GM23338 (cell line): ENCODE results near the gene PFKFB2. TPM values are rescaled to one million over a fixed set of nuclear protein-coding genes. Genes with fewer than 3 reads are reported as not detected.

Experiments used
- ATAC-seq: fragments of 200-7000 bp; cut with Tn5 transposase; 3 replicates; pipeline ENCODE4 v1.9.1; 2020
- DNase-seq: peaks from one replicate; pipeline ENCODE4 v3.0.0-alpha.2; 2015; ENCODE audit warnings: low spot score
- H2AFZ ChIP-seq: fragments of 200-600 bp; sonication (generic); 2 replicates; pipeline ENCODE4 v1.8.0; 2016; ENCODE audit warnings: antibody characterized with exemption, mild to moderate bottlenecking, moderate library complexity
- H3F3A ChIP-seq: fragments of 200-600 bp; sonication (generic); replicated peaks from 2 replicates; pipeline ENCODE4 v1.8.0; 2017; ENCODE audit warnings: antibody characterized with exemption, mixed run types, low read depth
- H3K27ac ChIP-seq: fragments of 200-600 bp; sonication (generic); 2 replicates; pipeline ENCODE4 v1.6.1; 2016; ENCODE audit warnings: low read depth
- H3K27me3 ChIP-seq: fragments of 200-600 bp; sonication (generic); 2 replicates; pipeline ENCODE4 v1.8.0; 2016; ENCODE audit warnings: mild to moderate bottlenecking, mixed run types, moderate library complexity; ENCODE audit not compliant: insufficient read depth
- H3K36me3 ChIP-seq: fragments of 200-600 bp; sonication (generic); 2 replicates; pipeline ENCODE4 v1.8.0; 2016; ENCODE audit warnings: mild to moderate bottlenecking; ENCODE audit not compliant: insufficient read depth
- H3K4me1 ChIP-seq: fragments of 200-600 bp; sonication (generic); 2 replicates; pipeline ENCODE4 v1.8.0; 2016; ENCODE audit warnings: mild to moderate bottlenecking, moderate library complexity; ENCODE audit not compliant: insufficient read depth
- H3K4me2 ChIP-seq: fragments of 200-600 bp; sonication (generic); 2 replicates; pipeline ENCODE4 v1.7.1; 2017; ENCODE audit warnings: mixed run types
- H3K4me3 ChIP-seq: fragments of 200-600 bp; sonication (generic); 2 replicates; pipeline ENCODE4 v1.6.1; 2016; ENCODE audit warnings: mixed run types
- H3K79me2 ChIP-seq: fragments of 200-600 bp; sonication (generic); replicated peaks from 2 replicates; pipeline ENCODE4 v1.8.0; 2017; ENCODE audit warnings: mild to moderate bottlenecking; ENCODE audit not compliant: insufficient read depth
- H3K9me2 ChIP-seq: fragments of 200-600 bp; sonication (generic); 2 replicates; pipeline ENCODE4 v1.8.0; 2017; ENCODE audit not compliant: insufficient read depth
- H4K20me1 ChIP-seq: fragments of 200-600 bp; sonication (generic); replicated peaks from 2 replicates; pipeline ENCODE4 v1.8.0; 2017; ENCODE audit warnings: mild to moderate bottlenecking; ENCODE audit not compliant: insufficient read depth
- H3K27ac Mint-ChIP-seq: 2 replicates; pipeline ENCODE4 v1.8.0; 2020; ENCODE audit warnings: inconsistent platforms, mild to moderate bottlenecking, moderate library complexity, mixed read lengths
- H3K27me3 Mint-ChIP-seq: 3 replicates; pipeline ENCODE4 v1.8.0; 2022; ENCODE audit warnings: low read depth, mild to moderate bottlenecking, moderate library complexity, mixed read lengths, inconsistent platforms; ENCODE audit not compliant: insufficient read depth, poor library complexity
- H3K36me3 Mint-ChIP-seq: 3 replicates; pipeline ENCODE4 v1.8.0; 2021; ENCODE audit warnings: low read depth, mild to moderate bottlenecking, inconsistent platforms, moderate library complexity, mixed read lengths
- H3K4me1 Mint-ChIP-seq: 3 replicates; pipeline ENCODE4 v1.8.0; 2020; ENCODE audit warnings: mild to moderate bottlenecking, inconsistent platforms, mixed read lengths
- H3K4me3 Mint-ChIP-seq: 3 replicates; pipeline ENCODE4 v1.8.0; 2021; ENCODE audit warnings: moderate library complexity, mild to moderate bottlenecking, inconsistent platforms, mixed read lengths
- H3K9me3 Mint-ChIP-seq: 3 replicates; pipeline ENCODE4 v1.8.0; 2020; ENCODE audit warnings: moderate library complexity, mild to moderate bottlenecking, inconsistent platforms, mixed read lengths
- CREB1 ChIP-seq: fragments of 250-450 bp; sonication (Bioruptor Pico); IDR thresholded peaks from 2 replicates; pipeline ENCODE4 v1.5.0; 2020; ENCODE audit warnings: low read depth, mild to moderate bottlenecking, moderate library complexity
- CTCF ChIP-seq, 2 experiments: fragments of 200-600 bp in 1 of 2; sonication (generic) in 1 of 2; conservative IDR thresholded peaks; 2 replicates each; pipeline versions ENCODE4 v1.5.1 to v1.6.1; 2016 to 2017; ENCODE audit warnings: antibody characterized with exemption in 2 of 2, low read depth in 2 of 2, mild to moderate bottlenecking in 2 of 2, moderate library complexity in 1 of 2
- ETS1 ChIP-seq: IDR thresholded peaks from 2 replicates; pipeline ENCODE4 v1.6.1; 2016; ENCODE audit warnings: antibody characterized with exemption
- EZH2 ChIP-seq: fragments of 200-600 bp; sonication (generic); IDR thresholded peaks from one replicate; pipeline ENCODE4 v1.8.0; 2017; ENCODE audit warnings: antibody characterized with exemption, mild to moderate bottlenecking, low read depth; ENCODE audit not compliant: unreplicated experiment
- EZH2phosphoT487 ChIP-seq: fragments of 200-600 bp; sonication (generic); IDR thresholded peaks from one replicate; pipeline ENCODE4 v1.8.1; 2018; ENCODE audit warnings: antibody characterized with exemption; ENCODE audit not compliant: unreplicated experiment
- JUNB ChIP-seq: IDR thresholded peaks from one replicate; pipeline ENCODE4 v1.6.1; 2016; ENCODE audit warnings: antibody characterized with exemption; ENCODE audit not compliant: unreplicated experiment
- NANOG ChIP-seq: IDR thresholded peaks from 2 replicates; pipeline ENCODE4 v1.6.1; 2016; ENCODE audit warnings: antibody characterized with exemption, borderline replicate concordance
- POLR2AphosphoS5 ChIP-seq: IDR thresholded peaks from 2 replicates; pipeline ENCODE4 v1.6.1; 2016; ENCODE audit warnings: antibody characterized with exemption, low read depth
- REST ChIP-seq: IDR thresholded peaks from one replicate; pipeline ENCODE4 v1.6.1; 2018; ENCODE audit warnings: antibody characterized with exemption; ENCODE audit not compliant: unreplicated experiment
- STAT1 ChIP-seq: IDR thresholded peaks from one replicate; pipeline ENCODE4 v1.6.1; 2016; ENCODE audit warnings: antibody characterized with exemption; ENCODE audit not compliant: unreplicated experiment
- ZNF114 ChIP-seq: fragments of 250-450 bp; sonication (Bioruptor Pico); IDR thresholded peaks from 2 replicates; pipeline ENCODE4 v1.5.0; 2020; ENCODE audit warnings: mild to moderate bottlenecking, moderate library complexity
- ZNF331 ChIP-seq: fragments of 250-450 bp; sonication (Bioruptor Pico); IDR thresholded peaks from 2 replicates; pipeline ENCODE4 v1.5.0; 2020; ENCODE audit warnings: low read depth, mild to moderate bottlenecking, moderate library complexity
- ZNF462 ChIP-seq: fragments of 250-450 bp; sonication (Bioruptor Pico); IDR thresholded peaks from 2 replicates; pipeline ENCODE4 v1.5.0; 2020; ENCODE audit warnings: mild to moderate bottlenecking, moderate library complexity
- polyA plus RNA-seq: library from polyadenylated mRNA; unstranded; fragments of >200 nt; fragmentation: Nextera tagmentation; extraction: Ambion mirVana; gene quantifications from 2 replicates; pipeline ENCODE4 v1.2.1, GENCODE V29; 2016
- total RNA-seq: library from RNA; depleted of rRNA; stranded (reverse); fragments of >200 nt; shearing (Covaris generic); gene quantifications from 2 replicates; pipeline ENCODE4 v1.2.3, GENCODE V29; 2014

The PFKFB2 gene
- total and polyA plus RNA-seq, 2 experiments from 2014 or later = 4.9 to 14.8 TPM

GRCh38 chr1:207048041-207048440 lies 5.0 kb upstream of the PFKFB2 start:
- peak overlapping the region; percentile 14; the same call in 1 of the 2 replicates for H3K4me2 ChIP-seq
- ATAC-seq (no peak), DNase-seq (no peak)
- peak overlapping the region; percentile 24; the same call in 1 of the 2 replicates for H3K4me3 ChIP-seq
- Mint-ChIP-seq H3K4me3 (peak overlapping the region; percentile 45; the same call in 2 of the 3 replicates), H3K27me3 (peaks cover 2% of the 10 kb centered on the region), H3K36me3 (peaks cover 28% of the 10 kb centered on the region), H3K4me1 (peaks cover 41% of the 10 kb centered on the region), H3K27ac (no peak overlapping the region; the same call in 1 of the 2 replicates), H3K9me3 (no peaks in the 10 kb centered on the region; the same call in 2 of the 3 replicates)
- H3K79me2 ChIP-seq = peaks cover 62% of the 10 kb centered on the region
- peaks cover 9% of the 10 kb centered on the region; the same call in 1 of the 2 replicates for H3K36me3 ChIP-seq
- no peak overlapping the region for H2AFZ ChIP-seq
- H3K27ac ChIP-seq = no peak overlapping the region
- H4K20me1 ChIP-seq = peaks cover 15% of the 10 kb centered on the region; the same call in 1 of the 2 replicates
- H3K9me2 ChIP-seq = no peaks in the 10 kb centered on the region
- peaks cover 21% of the 10 kb centered on the region; the same call in 1 of the 2 replicates for H3K4me1 ChIP-seq
- no peaks in the 10 kb centered on the region for H3F3A ChIP-seq
- TF ChIP-seq POLR2AphosphoS5 (no peak), CREB1 (CRISPR knock-in tag) (no peak), REST (no peak), ZNF462 (no peak), EZH2 (no peak), STAT1 (no peak), ZNF331 (CRISPR knock-in tag) (no peak), CTCF (conservative IDR thresholded peaks at IDR 0.05; ENCODE audit: low read depth in 2 of 2) (no peak), NANOG (no peak), ZNF114 (CRISPR knock-in tag) (no peak), ETS1 (no peak), JUNB (no peak), EZH2phosphoT487 (no peak)
- no peaks in the 10 kb centered on the region for H3K27me3 ChIP-seq
